Stimulated activated CD4-positive, alpha-beta T cell treated with anti-CD3 and anti-CD28 coated beads, Interleukin-12 subunit alpha, Interleukin-12 subunit beta, amount 100 ng/mL, for 24 hours (primary cell): ENCODE data around the gene RAI1.

ENCODE experiments used
- DNase-seq, 2 experiments: peaks; one replicate each; pipeline ENCODE4 v3.0.0-alpha.2; 2020; ENCODE audit warnings: low read depth in 2 of 2

Gene RAI1

DNA sequence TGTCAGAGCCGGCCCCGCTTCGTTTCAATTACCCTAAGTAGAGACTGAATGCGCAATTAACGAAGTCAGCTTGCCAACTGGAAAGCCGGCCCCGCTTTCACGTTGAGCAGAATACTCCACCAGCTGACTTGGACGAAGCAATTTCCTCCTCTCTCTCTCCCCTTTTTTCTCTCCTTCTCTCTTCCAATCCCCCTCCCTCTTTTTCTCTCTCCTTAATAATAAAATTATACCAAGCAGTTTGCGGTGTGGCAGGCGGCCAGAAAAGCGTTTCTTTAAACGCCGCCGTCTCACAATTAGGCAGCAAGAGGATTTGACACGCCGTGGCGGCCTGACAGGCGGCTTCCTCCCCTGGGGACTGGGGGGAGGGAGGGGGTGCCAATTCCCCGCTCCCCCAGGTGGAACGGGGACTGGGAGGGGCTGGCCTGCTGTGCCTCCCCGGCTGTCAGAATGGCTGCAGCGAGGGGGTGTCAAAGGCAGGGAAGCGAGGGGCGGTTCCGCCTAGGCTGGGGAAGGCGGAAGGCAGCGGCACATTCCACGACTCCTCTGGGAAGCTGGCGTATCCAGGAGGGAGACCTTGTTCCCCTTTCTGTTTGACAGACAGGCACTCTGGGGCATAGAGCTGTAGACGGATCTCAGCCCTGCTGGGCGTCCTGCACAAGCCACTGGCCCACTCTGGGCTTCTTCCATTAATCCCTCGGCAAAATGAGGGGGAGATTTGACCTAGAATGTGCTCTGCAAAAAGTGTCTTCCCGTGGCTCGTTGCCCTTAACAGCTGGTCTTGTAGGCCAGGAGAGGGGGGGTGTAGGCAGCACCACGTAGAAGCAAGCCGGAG lies 102.8 kb downstream of the RAI1 start:
- no peak for DNase-seq

DNA sequence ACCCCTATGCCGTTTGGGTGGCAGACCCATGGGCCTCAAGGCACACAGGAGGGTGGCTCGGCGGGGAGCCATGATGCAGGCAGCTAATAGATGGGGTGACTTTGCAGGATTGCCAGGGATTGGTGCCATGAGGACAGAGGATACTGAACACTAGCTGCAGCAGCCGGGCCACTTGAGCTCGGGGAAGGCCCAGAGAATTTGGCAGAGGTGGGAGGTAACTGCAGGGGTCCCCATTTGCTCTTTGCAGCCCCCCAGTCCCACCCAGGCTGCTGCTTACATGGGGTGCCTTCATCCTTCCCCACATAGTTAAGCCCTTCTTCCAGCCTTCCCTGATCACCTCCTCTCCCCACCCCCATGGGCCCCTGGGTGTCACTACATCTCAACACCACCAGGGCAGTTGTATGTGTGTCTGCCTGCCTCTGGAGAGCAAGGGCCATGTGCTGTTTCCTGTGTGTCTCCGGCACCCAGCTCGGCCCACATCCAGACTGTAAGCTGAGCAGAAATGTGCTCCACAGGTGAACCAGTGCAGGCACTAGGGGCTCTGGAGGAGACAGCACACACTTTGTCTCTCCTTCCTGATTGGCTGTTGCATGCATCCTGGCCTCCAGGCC lies 103.5 kb downstream of the RAI1 start:
- DNase-seq = no peak

DNA sequence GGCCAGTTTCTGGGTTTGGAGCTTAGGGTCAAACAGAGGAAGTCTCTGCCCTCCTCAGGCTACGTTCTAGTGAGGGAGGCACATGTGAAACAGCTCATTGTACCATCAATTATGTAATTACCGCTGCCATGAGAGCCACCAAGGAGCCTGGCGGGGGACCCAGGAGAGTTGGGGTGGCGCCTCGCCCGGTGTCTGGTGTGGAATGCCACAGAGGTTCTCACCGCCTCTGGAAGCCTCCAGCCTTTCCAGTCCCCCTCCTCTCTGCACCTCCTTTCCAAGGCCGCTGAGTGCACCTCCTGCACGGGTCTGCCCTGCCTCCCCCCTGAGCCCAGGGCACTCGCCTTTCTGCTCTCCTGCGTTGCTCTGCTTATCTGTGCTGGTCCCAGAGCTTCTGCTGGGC lies 104.1 kb downstream of the RAI1 start:
- no peak for DNase-seq

DNA sequence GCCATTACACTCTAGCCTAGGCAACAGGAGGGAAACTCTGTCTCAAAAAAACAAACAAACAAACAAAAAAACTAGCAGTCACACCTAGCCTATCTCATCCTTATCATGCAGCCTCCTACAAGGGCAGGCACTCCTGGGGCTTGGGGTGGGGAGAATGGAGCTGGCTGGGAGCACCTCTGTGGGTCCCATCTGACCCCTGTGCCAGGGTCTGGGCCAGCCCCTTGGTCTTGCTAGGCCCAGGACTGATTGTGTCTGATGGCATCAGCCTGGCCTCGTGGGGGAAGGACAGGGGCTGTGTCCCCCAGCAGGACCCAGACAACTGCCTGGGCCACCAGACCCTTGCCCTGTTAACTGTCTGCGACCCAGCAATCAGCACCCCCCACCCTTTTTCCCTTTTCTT lies 105.7 kb downstream of the RAI1 start:
- DNase-seq = no peak

DNA sequence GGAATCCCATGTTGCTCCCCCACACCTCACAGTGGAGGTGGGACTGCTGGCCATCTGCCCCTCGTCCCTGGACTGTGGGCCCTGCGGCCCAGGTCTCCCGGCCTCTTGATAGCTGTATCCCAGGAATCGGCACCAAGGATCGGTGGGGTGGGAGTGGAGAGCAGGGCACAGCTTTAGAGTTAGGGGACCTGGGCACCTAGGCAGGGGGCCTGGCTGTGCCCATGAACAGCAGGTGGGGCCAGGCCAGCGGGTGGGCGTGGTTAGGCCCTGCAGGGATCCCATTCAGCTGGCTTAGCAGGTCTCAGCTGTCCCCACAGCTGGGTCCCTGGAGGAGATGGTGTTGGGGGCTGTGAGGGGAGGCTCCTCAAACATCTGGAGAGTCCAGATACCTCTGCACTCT lies 106.3 kb downstream of the RAI1 start:
- no peak for DNase-seq

DNA sequence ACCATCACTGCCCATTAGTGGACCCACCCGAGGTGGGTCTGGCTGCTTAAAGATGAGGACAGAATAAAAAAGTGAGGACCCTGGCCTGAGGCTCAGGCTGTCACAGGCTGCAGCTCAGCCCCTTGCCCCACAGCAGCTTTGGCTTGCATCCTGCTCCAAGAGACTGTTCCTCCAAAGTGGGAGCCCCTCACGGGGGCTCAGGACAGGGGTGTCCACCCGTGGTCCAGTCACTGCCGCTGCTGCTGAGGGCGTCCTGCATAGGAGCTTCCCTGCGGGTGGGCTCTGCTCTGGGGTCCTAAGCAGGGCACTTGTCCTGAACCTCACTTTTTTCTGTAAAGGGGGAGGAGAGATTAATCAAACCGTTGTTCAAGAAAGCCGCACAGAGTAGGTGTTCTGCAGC lies 107.7 kb downstream of the RAI1 start:
- DNase-seq = no peak

DNA sequence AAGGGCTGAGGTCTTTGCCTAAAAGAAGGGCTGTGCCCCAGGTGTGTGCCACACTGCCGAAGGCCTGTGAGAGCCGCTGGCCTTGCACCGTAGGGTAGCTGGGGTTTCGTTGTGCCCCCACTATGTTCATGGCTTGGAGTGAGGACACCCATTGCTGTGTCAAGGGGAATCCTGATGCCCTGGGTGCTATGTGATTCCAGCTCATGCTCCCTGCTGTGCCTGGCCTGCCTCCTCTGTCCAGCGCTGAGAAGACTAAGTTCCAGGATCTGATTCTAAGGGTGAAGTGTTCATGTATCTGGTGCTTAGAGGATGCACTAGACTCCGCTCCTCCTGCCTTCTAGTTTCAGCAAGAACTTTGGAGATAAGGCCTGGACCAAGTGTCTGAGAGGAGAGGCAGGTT lies 108.2 kb downstream of the RAI1 start:
- DNase-seq = no peak

DNA sequence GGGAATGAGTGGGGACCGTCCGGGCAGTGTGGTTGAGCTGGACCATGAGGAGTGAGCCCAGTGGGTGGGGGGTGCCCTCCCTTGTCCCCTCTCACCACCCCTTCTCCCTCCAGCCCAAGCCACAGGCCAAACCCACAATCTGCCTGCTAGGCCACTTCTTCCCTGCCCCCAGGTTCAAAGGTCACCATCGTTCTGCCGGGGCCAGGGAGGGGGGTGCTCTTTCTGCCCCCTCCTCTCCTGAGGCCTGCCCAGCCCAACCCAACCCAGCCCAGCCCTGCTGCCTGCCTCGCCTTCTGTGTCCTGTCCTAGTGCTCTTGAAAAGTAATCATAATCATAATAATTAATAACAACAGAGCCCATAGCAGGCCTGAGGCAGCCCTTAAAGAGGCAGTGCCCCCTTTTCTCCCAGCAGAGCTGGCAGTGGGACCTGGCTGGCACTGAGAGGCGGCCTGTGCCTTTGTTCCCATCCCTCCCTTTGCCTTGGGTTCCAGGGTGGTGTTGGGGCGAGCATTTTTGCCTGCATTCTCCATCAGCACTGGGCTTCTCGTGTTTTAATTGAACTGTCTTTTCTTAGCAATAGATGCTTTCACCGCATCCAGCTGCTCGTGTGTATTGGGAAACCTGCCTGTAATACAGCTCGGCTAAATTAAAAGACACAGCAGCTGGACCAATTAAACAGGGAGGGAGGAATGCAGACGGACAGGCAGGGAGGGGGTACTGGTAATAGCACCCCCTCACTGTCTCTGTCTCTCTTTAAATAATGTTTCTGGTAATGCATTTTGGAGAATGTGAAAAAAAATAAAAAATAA lies 108.8 kb downstream of the RAI1 start:
- no peak for DNase-seq

DNA sequence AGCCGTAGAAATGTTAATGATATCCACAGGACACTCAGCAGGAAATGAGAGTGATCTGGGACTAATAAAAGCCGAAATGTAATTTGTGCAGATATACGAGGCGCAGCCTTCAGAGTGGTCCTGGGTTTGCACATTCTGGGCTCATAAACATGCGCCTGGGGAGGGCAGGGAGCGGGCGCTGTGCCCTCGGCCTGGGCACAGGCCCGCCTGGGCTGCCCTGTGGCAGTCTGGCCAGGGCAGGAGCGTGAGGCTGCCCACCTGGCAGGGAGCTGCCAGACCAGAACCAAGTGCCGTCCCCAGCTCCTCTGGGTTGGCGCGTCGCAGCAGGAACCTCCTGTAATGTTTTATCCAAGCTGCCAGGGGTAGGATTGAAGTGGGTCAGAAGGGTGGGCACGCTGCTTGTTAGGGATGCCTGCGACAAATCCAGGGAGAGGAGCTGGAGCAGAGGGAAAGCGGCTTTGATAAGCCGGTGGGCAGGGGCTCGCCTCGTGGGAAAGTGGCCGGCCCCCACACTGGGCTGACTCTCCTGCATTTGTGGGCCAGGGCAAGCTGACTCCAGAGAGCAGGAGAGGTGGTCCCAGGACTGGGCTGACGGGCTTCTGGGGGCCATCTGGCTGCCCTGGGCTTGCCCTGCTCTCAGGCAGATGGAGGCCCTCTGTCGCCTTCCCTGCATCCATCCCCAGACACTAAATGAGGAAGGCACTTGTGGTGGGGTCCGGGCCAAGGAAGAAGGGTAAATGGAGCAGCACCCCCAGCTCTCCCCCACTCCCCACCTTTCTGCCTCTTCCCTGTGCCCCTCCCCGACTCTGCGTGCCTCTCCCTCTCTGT lies 109.6 kb downstream of the RAI1 start:
- no peak for DNase-seq

DNA sequence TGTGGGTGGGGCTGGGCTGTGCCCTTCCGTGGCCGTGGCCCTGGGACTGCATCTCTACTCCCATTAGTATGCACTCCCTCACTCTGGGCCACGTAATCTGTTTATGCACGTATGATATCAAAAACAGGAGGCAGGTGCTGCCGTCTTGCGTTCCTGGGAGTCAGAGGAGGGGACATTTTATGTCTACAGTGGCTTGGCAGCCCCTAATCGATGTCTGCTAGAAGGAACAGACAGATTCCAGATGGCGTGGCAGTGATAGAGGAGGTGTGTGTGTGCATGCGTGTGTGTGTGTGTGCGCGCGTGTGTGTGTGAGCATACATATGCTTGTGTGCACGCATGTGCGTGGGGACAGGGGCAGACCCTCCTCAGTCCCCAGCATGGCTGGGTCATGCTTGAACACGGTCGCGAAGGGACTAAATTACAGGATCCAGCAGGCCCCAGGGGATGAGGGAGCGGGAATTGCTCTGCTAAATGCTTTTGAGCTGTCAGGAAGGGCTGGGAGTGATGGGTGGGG lies 110.8 kb downstream of the RAI1 start:
- DNase-seq = no peak

DNA sequence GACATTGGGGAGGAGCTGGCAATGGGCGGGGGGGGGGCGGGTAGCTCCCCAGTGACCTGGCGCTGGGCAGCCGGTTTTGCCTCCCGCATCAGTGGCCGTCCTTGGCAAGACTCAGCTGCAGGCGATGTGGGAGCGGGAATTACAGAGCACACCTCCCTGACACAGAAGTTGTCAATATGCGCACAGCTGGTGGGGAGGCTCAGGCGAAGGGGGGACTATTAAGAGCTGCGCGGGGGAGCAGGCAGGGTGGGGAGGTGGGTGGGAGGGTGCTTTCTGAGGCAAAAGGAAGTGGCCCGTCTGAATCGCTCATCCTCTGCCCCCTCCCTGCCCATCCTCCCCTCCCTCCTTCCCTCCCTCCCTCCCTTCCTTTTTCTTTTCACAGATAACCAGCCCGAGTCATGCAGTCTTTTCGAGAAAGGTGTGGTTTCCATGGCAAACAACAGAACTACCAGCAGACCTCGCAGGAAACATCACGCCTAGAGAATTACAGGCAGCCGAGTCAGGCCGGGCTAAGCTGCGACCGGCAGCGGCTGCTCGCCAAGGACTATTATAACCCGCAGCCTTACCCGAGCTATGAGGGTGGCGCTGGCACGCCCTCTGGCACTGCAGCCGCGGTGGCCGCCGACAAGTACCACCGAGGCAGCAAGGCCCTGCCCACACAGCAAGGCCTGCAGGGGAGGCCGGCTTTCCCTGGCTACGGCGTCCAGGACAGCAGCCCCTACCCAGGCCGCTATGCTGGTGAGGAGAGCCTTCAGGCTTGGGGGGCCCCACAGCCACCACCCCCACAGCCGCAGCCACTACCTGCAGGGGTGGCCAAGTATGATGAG lies 111.5 kb downstream of the RAI1 start:
- no peak for DNase-seq

DNA sequence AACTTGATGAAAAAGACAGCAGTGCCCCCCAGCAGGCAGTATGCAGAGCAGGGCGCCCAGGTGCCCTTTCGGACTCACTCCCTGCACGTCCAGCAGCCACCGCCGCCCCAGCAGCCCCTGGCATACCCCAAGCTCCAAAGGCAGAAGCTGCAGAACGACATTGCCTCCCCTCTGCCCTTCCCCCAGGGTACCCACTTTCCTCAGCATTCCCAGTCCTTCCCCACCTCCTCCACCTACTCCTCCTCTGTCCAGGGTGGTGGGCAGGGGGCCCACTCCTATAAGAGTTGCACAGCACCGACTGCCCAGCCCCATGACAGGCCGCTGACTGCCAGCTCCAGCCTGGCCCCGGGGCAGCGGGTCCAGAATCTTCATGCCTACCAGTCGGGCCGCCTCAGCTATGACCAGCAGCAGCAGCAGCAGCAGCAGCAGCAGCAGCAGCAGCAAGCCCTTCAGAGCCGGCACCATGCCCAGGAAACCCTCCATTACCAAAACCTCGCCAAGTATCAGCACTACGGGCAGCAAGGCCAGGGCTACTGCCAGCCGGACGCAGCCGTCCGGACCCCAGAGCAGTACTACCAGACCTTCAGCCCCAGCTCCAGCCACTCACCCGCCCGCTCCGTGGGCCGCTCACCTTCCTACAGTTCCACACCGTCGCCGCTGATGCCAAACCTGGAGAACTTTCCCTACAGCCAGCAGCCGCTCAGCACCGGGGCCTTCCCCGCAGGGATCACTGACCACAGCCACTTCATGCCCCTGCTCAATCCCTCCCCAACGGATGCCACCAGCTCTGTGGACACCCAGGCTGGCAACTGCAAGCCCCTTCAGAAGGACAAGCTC lies 112.3 kb downstream of the RAI1 start:
- DNase-seq = no peak

DNA sequence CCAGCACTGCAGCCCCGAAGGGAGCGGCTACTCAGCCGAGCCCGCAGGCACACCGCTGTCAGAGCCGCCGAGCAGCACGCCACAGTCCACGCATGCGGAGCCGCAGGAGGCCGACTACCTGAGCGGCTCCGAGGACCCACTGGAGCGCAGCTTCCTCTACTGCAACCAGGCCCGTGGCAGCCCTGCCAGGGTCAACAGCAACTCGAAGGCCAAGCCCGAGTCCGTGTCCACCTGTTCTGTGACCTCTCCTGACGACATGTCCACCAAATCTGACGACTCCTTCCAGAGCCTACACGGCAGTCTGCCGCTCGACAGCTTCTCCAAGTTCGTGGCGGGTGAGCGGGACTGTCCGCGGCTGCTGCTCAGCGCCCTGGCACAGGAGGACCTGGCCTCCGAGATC lies 113.1 kb downstream of the RAI1 start:
- DNase-seq = no peak

DNA sequence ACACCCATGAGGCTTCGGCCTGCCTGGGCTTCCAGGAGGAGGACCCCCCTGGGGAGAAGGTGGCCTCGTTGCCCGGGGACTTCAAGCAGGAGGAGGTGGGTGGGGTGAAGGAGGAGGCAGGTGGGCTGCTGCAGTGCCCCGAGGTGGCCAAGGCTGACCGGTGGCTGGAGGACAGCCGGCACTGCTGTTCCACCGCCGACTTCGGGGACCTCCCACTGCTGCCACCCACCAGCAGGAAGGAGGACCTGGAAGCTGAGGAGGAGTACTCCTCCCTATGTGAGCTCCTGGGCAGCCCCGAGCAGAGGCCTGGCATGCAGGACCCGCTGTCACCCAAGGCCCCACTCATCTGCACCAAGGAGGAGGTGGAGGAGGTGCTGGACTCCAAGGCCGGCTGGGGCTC lies 114.0 kb downstream of the RAI1 start:
- no peak for DNase-seq

DNA sequence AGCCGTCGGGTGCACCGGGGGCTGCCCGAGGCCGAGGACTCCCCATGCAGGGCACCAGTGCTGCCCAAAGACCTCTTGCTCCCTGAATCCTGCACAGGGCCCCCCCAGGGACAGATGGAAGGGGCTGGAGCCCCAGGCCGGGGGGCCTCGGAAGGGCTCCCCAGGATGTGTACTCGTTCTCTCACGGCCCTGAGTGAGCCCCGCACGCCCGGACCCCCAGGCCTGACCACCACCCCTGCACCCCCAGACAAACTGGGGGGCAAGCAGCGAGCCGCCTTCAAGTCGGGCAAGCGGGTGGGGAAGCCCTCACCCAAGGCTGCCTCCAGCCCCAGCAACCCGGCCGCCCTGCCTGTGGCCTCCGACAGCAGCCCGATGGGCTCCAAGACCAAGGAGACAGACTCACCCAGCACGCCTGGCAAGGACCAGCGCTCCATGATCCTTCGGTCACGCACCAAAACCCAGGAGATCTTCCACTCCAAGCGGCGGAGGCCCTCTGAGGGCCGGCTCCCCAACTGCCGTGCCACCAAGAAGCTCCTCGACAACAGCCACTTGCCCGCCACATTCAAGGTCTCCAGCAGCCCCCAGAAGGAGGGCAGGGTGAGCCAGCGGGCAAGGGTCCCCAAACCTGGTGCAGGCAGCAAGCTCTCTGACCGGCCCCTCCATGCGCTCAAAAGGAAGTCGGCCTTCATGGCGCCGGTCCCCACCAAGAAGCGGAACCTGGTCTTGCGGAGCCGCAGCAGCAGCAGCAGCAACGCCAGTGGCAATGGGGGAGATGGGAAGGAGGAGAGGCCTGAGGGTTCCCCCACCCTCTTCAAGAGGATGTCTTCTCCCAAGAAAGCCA lies 114.9 kb downstream of the RAI1 start:
- no peak for DNase-seq

DNA sequence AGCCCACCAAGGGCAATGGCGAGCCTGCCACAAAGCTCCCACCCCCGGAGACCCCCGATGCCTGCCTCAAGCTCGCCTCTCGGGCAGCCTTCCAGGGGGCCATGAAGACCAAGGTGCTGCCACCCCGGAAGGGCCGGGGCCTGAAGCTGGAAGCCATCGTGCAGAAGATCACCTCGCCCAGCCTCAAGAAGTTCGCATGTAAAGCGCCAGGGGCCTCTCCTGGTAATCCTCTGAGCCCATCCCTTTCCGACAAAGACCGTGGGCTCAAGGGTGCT lies 115.5 kb downstream of the RAI1 start:
- no peak for DNase-seq

DNA sequence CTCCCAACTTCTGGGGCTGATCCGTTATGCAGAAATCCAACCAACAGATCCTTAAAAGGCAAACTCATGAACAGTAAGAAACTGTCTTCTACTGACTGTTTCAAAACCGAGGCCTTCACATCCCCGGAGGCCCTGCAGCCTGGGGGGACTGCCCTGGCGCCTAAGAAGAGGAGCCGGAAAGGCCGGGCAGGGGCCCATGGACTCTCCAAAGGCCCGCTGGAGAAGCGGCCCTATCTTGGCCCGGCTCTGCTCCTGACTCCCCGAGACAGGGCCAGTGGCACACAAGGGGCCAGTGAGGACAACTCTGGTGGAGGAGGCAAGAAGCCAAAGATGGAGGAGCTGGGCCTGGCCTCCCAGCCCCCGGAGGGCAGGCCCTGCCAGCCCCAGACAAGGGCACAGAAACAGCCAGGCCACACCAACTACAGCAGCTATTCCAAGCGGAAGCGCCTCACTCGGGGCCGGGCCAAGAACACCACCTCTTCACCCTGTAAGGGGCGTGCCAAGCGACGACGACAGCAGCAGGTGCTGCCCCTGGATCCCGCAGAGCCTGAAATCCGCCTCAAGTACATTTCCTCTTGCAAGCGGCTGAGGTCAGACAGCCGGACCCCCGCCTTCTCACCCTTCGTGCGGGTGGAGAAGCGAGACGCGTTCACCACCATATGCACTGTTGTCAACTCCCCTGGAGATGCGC lies 116.0 kb downstream of the RAI1 start:
- no peak for DNase-seq

DNA sequence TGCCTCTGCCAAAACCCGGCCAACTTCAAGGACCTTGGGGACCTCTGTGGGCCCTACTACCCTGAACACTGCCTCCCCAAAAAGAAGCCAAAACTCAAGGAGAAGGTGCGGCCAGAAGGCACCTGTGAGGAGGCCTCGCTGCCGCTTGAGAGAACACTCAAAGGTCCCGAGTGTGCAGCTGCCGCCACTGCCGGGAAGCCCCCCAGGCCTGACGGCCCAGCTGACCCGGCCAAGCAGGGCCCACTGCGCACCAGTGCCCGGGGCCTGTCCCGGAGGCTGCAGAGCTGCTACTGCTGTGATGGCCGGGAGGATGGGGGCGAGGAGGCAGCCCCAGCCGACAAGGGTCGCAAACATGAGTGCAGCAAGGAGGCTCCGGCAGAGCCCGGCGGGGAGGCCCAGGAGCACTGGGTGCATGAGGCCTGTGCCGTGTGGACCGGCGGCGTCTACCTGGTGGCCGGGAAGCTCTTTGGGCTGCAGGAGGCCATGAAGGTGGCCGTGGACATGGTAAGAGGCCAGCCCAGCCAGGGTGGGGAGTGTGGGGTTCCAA lies 116.8 kb downstream of the RAI1 start:
- DNase-seq = no peak
